GM21529 (cell line): ENCODE results near the gene OARD1.
"Not testable (repeated sequence)": the region's sequence is repeated elsewhere in the genome, so short reads cannot be mapped to it uniquely, and the experiment has no call there.

Experiments
- ATAC-seq: cut with Tn5 transposase; IDR thresholded peaks from one replicate; pipeline ENCODE4 v1.9.1; 2021; ENCODE audit not compliant: unreplicated experiment

Gene OARD1, protein sequence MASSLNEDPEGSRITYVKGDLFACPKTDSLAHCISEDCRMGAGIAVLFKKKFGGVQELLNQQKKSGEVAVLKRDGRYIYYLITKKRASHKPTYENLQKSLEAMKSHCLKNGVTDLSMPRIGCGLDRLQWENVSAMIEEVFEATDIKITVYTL

DNA sequence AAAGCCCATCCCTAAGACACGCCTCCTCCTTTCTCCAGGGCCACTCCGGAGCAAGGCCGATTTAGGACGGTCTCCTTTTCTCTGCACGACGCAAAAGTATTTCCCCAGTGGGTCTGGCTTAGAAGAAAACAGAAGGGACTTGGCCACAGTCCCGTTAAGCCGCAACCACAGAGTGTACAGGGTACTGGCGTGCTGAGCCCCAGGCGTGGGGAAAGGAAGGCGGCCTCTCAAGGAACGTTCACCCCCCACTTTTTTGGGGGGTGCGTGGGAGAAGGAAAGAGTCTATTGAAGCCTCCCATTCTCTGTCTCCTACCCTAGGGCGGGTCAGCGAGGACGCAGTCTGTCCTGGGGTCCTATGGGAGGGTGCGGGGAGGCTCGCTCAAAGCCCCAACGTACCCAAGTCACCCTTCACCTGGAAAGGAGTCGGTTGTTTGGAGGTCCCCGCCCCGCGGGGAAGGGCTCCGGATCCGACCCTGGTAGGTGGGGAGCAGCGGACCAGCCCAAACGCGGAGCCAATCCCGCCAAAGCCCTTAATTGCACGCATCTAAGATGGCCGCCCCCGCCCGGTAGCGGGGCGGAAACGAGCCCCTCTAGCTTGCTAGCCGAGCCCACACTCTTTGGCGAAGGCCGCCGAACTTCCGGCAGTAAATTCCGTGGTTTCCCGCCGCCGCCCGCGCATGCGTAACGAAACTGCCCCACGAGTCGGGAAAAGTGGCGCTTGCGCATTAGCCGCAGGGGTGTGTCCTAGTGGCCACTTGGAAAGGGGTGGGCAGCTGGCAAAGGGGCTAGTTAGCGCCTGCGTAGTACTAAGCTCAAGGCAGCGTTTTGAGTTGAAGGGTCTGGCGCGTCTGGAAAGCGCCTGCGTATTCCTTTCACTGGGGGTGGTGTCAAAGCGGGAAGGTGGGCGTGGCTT is at the start of gene OARD1:
Gene OARD1, minus strand, starts transcription at position 434 of the 913 bp plus-strand sequence. CDS start 722 bp downstream, outside the sequence.
- peak; percentile 66 for ATAC-seq

DNA sequence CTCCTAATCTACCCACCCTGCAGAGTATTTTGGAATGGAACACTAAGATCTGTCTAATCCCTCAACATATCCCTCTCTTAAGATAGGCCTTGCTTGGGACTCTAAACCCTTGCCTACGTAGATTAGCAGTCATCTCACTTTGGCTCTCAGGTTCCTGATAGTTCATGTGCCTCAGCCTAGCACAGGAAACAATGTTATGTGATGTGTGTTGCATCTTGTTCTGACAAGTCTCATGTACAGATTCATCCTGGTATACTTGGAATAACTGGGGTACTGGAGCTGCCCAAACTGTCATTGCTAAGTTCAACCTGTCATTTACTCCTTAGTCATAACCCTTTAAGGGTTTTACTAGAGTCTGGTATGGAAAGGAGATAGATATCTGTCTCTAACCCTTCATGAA is 47.9 kb upstream of the OARD1 start:
- ATAC-seq, result no peak

DNA sequence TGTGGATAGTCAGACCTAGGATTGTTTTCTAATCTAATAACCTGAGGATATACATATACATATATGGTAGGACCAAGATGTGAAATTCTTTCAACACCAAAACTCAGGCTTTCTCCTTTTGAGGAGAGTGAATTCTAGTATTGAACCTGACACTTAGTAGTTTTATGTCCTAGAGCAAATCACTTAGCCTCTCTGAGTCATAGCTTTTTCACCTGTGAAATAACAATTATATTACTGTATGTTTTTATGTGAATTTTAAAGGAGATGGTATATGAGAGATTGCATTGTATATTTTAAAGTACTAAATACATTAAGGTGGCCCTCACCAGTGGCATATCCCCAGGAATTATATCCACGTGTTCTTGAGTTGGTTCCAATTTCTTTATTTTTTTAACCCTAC is 47.4 kb upstream of the OARD1 start:
- no peak for ATAC-seq

DNA sequence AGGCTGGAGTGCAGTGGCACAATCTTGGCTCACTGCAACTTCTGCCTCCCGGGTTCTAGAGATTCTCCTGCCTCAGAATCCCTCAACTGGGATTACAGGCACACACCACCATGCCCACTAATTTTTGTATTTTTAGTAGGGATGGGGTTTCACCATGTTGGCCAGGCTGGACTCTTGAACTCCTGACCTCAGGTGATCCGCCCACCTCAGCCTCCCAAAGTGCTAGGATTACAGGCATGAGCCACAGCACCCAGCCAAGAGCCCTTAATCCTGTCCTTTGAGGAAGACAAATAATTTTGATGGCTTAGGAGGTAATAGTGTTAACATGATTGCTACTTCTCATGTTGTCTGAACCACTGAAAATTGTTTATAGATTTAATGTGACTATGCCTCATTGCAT is 42.9 kb upstream of the OARD1 start:
- not testable (repeated sequence) for ATAC-seq

DNA sequence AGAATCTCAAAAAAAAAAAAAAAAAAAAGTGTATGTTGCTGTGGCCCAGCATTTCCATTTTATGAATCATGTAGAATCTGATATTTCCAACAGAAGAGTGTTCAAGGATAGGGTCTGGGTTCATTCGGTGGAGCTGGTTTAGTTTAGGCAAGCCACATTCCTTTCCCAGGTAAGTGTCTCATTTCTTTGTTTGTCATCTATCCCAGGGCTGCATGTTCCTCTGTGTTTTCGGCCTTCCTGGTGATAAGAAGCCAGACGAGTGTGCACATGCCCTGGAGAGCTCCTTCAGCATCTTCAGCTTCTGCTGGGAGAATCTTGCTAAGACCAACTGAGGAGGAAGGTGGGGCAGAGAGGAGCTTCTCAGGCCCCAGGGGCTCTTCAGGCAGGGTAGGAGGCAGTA is 38.9 kb upstream of the OARD1 start:
- no peak for ATAC-seq

DNA sequence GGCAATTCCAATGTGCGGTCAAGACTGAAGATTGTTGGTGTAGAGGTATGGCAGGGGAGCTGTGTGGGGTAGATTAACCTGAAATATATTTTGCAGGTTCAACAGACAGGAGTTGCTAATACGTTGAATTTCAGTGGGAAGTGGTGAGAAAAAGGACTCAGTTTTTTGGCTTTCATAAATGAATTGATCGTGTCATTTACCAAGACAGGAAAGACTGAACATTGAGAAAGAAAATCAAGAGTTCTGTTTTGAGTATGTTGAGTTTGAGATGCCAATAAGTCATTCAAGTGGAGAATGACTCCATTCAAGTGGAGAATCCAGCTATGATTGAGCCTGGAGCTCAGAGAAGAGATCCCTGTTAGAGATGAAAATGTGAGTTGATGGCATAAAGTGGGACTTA is 31.7 kb upstream of the OARD1 start:
- no peak for ATAC-seq

DNA sequence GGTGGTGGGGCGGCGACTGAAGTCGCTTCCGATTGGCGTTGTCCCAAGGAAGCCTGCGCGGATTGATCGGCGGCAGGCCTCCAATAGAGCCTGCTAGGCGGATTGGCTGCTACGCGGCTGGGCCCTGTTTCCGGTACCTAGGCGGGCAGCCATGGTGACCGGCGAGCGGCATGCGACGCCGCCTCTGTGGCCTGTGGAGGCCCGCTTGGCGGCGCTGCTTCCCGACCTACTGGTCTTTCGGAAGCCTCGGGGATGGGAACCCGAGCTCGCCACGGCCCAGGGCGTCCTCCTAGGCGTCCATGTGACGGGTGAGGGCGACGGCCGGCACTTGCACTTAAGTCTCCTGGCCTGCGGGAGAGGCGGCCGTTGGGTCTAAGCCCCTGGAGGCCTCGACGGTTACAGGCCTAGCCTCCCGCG is 28.7 kb upstream of the OARD1 start:
- no peak for ATAC-seq

DNA sequence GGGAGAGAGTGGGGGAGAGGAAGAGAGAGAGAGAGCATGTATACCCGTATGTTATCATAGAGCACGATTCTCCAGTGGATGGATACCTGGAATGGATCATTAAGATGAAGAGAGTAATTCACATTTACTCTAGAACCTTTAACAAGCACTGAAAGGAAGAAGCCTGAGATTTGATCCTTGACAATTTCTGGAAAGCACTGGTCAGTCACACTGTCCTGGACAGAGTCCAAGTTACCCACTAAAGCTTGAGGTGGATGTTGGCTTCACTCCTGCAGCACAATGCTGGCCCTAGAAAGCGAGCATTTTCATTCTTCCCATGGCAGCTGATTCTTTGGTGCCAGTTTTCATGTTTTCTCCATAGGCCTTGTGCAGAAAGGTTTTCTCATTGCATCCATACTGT is 26.2 kb upstream of the OARD1 start:
- no peak for ATAC-seq

DNA sequence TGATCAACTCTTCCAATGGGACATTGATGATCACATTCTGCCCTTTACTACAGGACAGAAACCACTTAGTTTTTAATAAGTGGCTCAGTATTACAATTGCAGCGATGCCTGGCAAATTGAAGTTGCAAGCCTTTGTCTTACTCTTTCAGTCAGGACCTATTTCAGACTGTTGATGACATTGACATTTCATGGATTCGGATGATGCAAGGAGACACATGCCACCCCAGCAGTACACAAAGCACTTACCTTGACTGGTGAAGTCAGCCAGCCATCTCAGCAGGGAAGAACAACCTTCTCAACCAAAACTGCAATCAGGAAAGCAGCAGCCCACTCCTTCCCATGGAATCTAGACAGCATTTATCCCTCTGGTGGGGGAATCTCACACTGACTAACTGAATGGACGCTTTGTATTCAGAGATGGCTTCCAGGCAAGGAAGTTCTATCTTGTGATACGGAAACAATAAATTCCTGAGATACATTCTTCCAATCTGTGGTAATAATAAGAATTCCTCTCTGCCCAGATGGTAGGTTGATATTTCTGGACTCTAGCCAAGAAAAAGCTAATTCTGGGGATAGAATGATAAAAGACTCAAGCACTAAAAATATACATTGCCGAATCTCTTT is 25.4 kb upstream of the OARD1 start:
- no peak for ATAC-seq

DNA sequence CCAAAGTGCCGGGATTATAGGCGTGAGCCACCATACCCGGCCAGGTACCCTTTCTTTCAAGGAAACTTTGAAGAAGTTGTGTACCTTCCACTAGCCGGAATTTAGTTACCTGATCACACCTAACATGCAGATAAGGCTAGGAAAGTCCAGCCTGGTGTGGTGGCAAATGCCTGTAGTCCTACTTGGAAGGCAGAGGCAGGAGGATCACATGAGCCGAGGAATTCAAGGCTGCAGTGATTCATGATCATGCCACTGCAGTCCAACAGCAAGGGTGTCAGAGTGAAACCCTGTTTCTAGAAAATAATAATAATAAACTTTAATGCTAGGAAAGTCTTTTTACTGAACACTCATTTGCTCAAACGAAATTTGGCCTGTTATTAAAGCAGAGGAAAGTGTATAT is 21.6 kb upstream of the OARD1 start:
- ATAC-seq, result no peak

DNA sequence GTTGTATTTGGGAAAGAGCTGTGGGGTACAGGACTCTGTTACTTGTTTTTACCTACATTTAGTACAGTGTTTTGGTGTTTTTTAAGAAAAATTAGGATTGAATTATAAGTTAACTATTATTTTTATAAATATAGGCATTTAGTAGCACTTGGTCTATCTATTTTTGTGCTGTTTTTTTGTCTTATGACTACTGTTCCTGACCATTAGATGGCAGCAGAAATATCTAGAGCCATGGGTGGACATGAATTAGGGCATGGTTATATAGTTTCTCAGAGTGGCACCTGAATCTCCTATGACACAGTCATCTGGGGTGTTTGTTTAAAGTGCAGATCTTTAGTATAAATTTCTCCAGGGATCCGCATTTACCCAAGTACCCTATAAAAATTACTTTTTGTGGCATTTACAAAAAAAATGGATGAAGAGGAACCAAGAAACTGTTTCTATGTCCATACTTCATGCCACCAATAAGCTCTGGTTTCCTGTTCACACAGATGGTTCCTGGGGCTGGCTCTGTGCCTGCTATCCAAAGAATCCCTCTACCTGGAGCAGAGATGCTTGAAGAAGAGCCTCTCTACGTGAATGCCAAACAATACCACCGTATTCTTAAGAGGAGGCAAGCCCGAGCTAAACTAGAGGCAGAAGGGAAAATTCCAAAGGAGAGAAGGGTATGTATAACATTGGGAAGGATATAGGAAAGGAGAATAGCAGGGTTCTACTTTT is 20.4 kb upstream of the OARD1 start:
- ATAC-seq, result no peak

DNA sequence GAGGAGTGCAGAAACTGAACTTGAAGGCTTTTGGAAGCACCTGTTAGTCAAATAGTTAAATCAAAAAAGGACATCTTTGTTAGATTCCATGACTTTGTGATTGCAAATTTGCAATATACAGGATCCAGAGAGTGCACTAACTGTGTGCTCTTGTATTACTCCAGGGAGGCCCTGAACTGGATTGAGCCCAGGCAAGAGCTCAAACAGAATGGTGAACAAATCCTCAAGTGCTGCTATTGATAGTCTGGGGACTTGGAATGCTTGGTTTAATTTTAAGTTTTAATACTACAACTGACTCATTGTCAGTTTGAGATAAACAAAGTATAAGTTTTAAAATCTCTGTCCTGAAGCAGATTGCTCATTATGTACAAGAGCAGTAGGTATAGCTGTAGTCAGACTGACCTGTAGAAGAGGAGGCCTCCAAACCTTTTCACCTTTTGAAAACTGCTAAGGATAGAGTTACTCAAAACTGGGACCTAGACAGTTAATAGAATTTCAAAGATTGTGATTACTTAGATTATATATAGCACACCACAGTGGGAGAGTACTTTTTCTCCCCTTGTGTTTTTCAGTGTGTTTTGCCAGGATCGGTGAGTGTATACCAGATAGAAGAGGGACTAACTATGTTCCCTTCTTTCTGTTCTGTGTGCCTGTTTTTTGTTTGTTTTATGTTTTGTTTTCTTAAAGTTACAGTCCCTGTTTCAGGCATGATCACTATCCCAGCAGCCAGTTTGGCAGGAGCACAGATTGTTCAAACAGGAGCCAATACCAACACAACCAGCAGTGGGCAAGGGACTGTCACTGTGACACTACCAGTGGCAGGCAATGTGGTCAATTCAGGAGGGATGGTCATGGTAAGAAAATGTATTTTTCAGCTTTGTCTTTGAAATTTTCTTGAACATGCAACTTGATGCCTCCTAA is 18.9 kb upstream of the OARD1 start:
- no peak for ATAC-seq

DNA sequence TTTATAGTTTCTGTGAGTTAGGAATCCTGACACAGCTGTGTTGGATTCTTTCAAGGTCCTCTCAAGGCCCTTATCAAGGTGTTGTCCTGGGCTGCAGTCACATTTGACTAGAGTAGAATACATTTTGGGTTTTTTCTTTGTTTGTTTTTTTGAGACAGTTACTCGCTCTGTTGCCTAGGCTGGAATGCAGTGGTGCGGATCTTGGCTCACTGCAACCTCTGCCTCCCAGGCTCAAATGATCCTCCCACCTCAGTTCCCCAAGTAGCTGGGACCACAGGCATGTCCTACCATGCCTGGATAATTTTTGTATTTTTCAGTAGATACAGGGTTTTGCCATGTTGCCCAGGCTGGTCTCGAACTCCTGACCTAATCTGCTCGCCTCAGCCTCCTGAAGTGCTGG is 16.3 kb upstream of the OARD1 start:
- no peak for ATAC-seq

DNA sequence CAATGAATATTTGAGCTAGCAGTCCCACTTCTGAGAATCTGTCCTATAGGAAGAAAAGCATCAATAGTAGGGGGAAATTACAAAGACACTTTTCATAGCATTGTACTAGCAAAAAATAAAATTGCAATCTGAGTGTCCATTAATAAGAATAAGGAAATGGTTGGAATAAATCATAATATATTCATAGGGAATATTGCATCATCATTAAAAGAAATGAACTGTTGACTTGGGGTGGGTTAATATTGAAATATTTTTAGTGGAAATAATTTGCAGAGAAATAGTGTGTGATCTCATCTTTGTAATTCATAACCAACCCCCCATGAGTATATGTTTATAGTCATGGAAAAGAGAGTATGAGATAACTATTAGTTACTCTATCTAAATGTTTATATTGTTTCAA is 13.0 kb upstream of the OARD1 start:
- ATAC-seq, result no peak

DNA sequence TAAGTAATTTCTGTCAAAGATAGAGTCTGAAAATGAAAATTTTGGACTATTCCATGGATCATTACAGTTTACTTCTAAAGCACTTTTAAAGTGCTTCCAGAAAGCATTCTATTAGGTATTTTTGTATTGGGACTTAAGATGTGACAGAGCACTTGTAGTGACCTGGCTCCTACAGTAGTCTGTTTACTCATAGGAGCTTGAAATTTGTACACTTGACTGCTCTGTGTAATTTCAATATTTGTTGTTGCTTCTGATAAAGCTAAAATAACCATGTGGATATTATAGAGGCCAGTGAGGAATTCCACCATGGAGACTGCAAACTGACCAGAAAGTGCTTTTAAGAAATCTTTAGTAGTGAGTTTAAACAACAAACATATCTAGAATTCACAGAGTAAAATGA is 10.9 kb upstream of the OARD1 start:
- no peak for ATAC-seq

DNA sequence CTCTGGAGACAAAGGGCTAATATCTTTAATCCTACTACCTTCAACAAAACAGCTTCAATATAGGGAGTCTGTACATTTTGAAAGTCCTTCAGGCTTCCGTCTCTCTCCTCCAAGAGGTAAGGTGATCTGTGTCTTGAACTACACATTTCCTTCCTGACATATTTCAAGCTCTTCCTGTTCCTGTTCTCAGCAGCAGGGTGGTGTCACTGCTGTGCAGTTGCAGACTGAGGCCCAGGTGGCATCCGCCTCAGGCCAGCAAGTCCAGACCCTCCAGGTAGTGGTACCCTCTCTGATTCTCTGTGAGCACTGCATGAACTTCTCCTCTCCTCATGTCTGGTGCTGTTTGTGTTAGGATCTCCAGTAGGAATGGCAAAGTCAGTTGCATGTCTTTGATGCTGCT is 8.5 kb upstream of the OARD1 start:
- ATAC-seq, result no peak

DNA sequence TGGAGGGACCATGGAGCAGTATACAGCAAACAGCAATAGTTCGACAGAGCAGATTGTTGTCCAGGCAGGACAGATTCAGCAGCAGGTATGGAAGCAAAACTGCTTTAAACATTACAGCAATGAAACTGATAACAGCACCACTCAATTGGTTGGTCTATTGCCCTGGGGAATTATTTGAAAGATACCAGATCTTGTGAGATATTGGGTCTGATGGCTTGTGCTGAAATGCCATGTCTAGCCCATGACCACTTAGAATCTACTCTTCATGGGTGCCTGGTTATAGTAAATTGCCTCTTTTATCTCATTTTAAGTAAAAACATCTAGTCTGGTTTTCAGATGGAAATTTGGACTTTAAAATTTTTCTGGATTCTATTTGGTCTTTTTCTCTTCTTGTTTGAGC is 6.9 kb upstream of the OARD1 start:
- no peak for ATAC-seq

DNA sequence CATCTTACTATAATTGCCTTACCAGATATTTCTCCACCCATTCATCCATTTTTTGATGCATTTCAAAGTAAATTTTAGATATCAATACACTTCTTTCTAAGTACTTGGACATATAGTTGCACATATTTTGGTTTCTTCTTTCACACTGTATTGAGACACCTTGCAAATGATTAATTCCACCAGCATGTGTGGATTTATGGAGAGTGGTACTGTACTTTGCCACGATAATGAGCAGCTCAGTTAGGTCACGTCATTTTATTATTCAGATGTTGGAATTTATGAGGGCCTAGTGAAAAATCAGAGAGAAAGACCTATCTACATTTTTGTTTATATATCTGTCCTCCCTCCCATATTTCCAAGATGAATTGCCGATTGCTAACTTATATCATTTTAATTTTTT is 5.9 kb upstream of the OARD1 start:
- no peak for ATAC-seq

DNA sequence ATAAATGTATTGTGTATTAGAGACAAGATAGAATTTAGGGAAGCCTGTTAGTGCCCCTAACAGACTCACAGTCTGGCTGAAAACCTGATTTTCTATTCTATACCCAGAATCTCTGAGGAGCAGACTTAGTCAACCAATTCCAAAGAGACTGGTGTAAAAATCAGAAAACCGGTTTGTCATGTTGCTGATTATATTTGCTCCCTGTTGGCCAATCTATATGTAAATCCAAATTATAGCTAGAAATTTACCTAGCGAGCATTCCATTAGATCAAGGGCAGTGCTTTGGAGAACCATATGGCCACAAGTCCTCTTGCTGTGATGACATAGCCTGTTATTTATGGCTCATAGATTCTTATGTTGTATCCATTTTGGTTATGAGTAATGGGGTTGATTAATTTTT is 5.4 kb upstream of the OARD1 start:
- ATAC-seq, result no peak
